Spinal cord (tissue), 10 donors: ENCODE measurements around the gene CCDC179. TPM values are rescaled to one million over a fixed set of nuclear protein-coding genes. Genes with fewer than 3 reads are reported as not detected.
A peak's percentile ranks its signal among the peaks of the same experiment; 100 is the strongest.

Source experiments
- DNase-seq, 6 donors: peaks; one replicate each; pipeline versions ENCODE4 v3.0.0 to v3.0.0-alpha.2; 2013 to 2015; ENCODE audit warnings: low spot score in 6 of 6, low read depth in 4 of 6
- H3K27ac ChIP-seq: one replicate; pipeline ENCODE4 v1.5.1; 2013; ENCODE audit warnings: low read depth, low read length, control low read depth
- H3K27me3 ChIP-seq: one replicate; pipeline ENCODE4 v1.6.1; 2013; ENCODE audit warnings: low read length; ENCODE audit not compliant: control insufficient read depth, insufficient read depth
- H3K36me3 ChIP-seq: one replicate; pipeline ENCODE4 v1.6.1; 2013; ENCODE audit warnings: low read length; ENCODE audit not compliant: control insufficient read depth, insufficient read depth
- H3K4me1 ChIP-seq: one replicate; pipeline ENCODE4 v1.6.1; 2013; ENCODE audit warnings: low read length; ENCODE audit not compliant: control insufficient read depth, insufficient read depth
- H3K4me3 ChIP-seq: one replicate; pipeline ENCODE4 v1.5.1; 2013; ENCODE audit warnings: low read depth, low read length, control low read depth
- H3K9me3 ChIP-seq: one replicate; pipeline ENCODE4 v1.6.1; 2013; ENCODE audit warnings: low read length; ENCODE audit not compliant: control insufficient read depth, insufficient read depth
- WGBS: methylation state at CpG from one replicate; pipeline ENCODE4 v1.1.5; 2013; ENCODE audit warnings: missing lambda C conversion rate; ENCODE audit not compliant: insufficient coverage; 5-methylcytosine and 5-hydroxymethylcytosine counted together
- polyA plus RNA-seq, 2 donors: library from polyadenylated mRNA; unstranded; fragments of 120-200 nt; gene quantifications; one replicate each; pipeline ENCODE4 v1.2.1, GENCODE V29; 2013; ENCODE audit not compliant: insufficient read length in 2 of 2
- total RNA-seq, 2 donors: library from RNA; depleted of rRNA in 1 of 2; stranded (reverse); fragments of 120-200 nt in 1 of 2; fragments of >200 nt in 1 of 2; gene quantifications; one replicate each; pipeline versions ENCODE4 v1.2.3 to v1.2.4, GENCODE V29; 2013 to 2014
- donor health status: healthy.

CCDC179 gene
- total and polyA plus RNA-seq, 4 donors: not detected

GRCh38 chr11:22822203-22822602 is 38.1 kb downstream of the CCDC179 start:
- H3K9me3 ChIP-seq: no peaks in the 10 kb centered on the region
- no peaks in the 10 kb centered on the region for H3K36me3 ChIP-seq
- no peaks in the 10 kb centered on the region for H3K4me1 ChIP-seq
- H3K27me3 ChIP-seq: no peaks in the 10 kb centered on the region
- DNase-seq: peak in 1 of 6 donors; percentile 58
- H3K27ac ChIP-seq: no peak overlapping the region
- no CpG with 5 or more reads among the region's 2 CpGs for WGBS
- no peak overlapping the region for H3K4me3 ChIP-seq

DNA sequence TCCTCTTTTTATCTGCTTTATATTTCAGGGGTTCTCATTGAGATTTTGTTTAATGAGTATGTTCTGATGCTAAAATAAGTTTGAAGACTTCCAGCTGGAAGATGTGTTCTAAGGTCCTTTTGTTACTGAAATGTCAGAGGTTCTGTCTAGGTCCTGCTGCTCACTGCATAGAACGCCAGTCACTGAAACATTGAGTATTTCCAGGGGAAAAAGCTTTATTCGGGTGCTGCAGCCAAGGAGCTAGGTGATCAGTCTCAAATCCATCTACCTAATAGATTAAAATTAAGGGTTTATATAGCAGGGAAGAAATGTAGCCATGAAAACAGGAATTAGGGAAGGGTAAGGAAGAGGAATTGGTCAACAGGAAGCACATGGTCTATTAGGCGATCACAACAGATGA is 50.4 kb downstream of the CCDC179 start:
- Histone ChIP-seq H3K4me3 (no peak overlapping the region), H3K36me3 (no peaks in the 10 kb centered on the region), H3K9me3 (no peaks in the 10 kb centered on the region), H3K27me3 (no peaks in the 10 kb centered on the region), H3K4me1 (no peaks in the 10 kb centered on the region), H3K27ac (no peak overlapping the region)
- WGBS: 100% methylated on average over 1 of the region's 3 CpGs
- DNase-seq: no peak

- no peak overlapping the region for H3K4me3 ChIP-seq
- no peaks in the 10 kb centered on the region for H3K4me1 ChIP-seq
- DNase-seq: peak in 3 of 6 donors; percentile 42 to 80 (median 63)
- no peaks in the 10 kb centered on the region for H3K9me3 ChIP-seq
- H3K27ac ChIP-seq: peak overlapping the region; percentile 6
- H3K36me3 ChIP-seq: no peaks in the 10 kb centered on the region
- no peaks in the 10 kb centered on the region for H3K27me3 ChIP-seq
- WGBS: 70% methylated on average over 2 of the region's 3 CpGs
These were observed 51.6 kb downstream of the CCDC179 start for GRCh38 chr11:22808571-22809197.

DNA sequence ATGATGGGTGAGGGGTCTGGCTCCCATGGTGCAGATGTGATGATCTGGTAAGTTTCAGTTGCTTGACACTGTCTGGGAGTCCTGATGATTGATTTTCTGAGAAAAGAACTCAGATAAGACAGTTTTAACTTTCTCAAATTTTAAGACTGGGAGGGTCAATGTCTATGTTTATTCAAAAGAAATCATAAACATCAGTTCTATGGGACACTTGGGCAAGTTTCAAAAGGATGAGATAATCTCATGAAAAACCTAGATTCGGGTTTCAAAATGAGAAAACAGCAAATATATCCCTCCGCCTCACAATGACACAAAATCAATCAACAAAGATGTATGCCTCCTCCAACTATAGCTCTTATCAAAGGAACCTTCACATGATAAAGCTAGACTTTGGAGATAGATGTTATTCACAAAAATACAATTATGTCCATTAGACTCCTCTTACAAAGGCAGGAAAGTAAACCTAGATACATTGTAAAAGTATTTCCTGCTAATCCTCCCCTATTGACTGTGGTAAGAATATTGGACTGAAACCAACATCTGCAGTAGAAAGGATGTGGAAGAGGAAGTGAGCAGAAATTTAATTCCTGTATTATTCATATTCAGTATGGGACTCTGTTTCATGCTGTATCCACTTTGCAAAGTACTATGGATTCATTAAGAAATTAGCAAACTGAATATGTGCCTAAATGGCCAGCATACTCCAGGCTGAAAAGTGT is 52.3 kb downstream of the CCDC179 start:
- no peak overlapping the region for H3K4me3 ChIP-seq
- no peak overlapping the region for H3K27ac ChIP-seq
- H3K27me3 ChIP-seq: no peaks in the 10 kb centered on the region
- no peak for DNase-seq
- no peaks in the 10 kb centered on the region for H3K36me3 ChIP-seq
- no peaks in the 10 kb centered on the region for H3K4me1 ChIP-seq
- H3K9me3 ChIP-seq: no peaks in the 10 kb centered on the region
- no CpG with 5 or more reads among the region's 2 CpGs for WGBS

- Histone ChIP-seq H3K36me3 (no peaks in the 10 kb centered on the region), H3K4me3 (no peak overlapping the region), H3K27ac (no peak overlapping the region), H3K9me3 (no peaks in the 10 kb centered on the region), H3K27me3 (no peaks in the 10 kb centered on the region), H3K4me1 (no peaks in the 10 kb centered on the region)
- WGBS: no CpG with 5 or more reads among the region's 2 CpGs
- no peak for DNase-seq
These were observed 52.9 kb downstream of the CCDC179 start for GRCh38 chr11:22807391-22807790.

DNA sequence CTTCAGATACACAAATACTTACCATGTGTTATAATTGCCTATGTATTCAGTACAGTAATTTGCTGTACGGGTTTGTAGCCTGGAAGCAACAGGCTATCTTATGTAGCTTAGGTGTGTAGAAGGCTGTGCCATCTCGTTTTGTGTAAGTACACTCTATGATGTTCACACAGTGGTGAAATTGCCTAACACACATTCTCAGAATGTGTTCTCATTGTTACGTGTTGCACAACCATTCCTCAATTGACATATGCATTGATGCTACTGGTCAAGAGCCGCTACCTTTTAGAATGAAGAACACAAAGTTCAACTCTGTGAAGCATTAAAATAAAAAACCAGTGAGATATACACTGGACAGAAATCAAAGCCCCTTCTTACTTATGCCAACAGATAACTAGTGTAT is 57.4 kb downstream of the CCDC179 start:
- no peaks in the 10 kb centered on the region for H3K27me3 ChIP-seq
- WGBS: 93% methylated on average over 2 of the region's 4 CpGs

DNA sequence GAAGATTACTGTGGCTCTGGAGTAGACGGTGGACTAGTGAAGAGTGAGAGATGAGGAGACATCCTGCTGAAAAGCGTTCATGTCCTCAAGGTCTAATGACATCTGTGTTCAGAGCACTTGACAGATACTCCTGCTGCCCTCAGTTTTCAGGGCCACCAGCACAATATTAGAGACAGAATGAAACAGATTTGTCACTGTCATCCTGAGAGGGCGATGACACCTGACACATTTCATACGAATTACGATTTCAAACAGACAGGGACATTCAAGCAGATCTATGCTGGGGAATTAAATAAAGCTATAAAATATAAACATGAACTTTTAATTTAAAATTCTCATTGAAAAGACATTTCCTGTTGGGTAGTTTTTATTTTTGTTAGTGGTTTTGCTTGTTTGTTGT is 59.8 kb downstream of the CCDC179 start:
- H3K4me3 ChIP-seq: no peak overlapping the region
- H3K27me3 ChIP-seq: no peaks in the 10 kb centered on the region
- no peak for DNase-seq
- no peak overlapping the region for H3K27ac ChIP-seq
- no peaks in the 10 kb centered on the region for H3K9me3 ChIP-seq
- 61% methylated on average over 2 of the region's 5 CpGs for WGBS
- H3K4me1 ChIP-seq: no peaks in the 10 kb centered on the region
- H3K36me3 ChIP-seq: no peaks in the 10 kb centered on the region

More for the DNA sequence above, 57.4 kb downstream of the CCDC179 start:
- H3K4me3 ChIP-seq: no peak overlapping the region
- no peaks in the 10 kb centered on the region for H3K4me1 ChIP-seq
- DNase-seq: no peak
- H3K9me3 ChIP-seq: no peaks in the 10 kb centered on the region
- H3K36me3 ChIP-seq: no peaks in the 10 kb centered on the region
- no peak overlapping the region for H3K27ac ChIP-seq

GRCh38 chr11:22798901-22799300 is 61.4 kb downstream of the CCDC179 start:
- Histone ChIP-seq H3K27me3 (no peaks in the 10 kb centered on the region), H3K9me3 (no peaks in the 10 kb centered on the region), H3K27ac (no peak overlapping the region), H3K36me3 (no peaks in the 10 kb centered on the region), H3K4me3 (no peak overlapping the region), H3K4me1 (no peaks in the 10 kb centered on the region)
- WGBS: no CpG with 5 or more reads among the region's 1 CpG
- DNase-seq: no peak

GRCh38 chr11:22797047-22797446 is 63.2 kb downstream of the CCDC179 start:
- WGBS: 95% methylated on average over 3 of the region's 3 CpGs
- no peak for DNase-seq
- Histone ChIP-seq H3K27ac (no peak overlapping the region), H3K27me3 (no peaks in the 10 kb centered on the region), H3K36me3 (no peaks in the 10 kb centered on the region), H3K9me3 (no peaks in the 10 kb centered on the region), H3K4me3 (no peak overlapping the region), H3K4me1 (no peaks in the 10 kb centered on the region)
